Esophagus squamous epithelium (tissue), 4 donors: ENCODE data around the gene FMN2.

Experiments
- POLR2A ChIP-seq, 4 donors: fragments of 450-650 bp; IDR thresholded peaks; one replicate each; pipeline ENCODE4 v1.6.1; 2017; ENCODE audit warnings: antibody characterized with exemption in 4 of 4, mild to moderate bottlenecking in 4 of 4, moderate library complexity in 3 of 4
- TF ChIP-seq, protein P1 (sequence below), 6 experiments: fragments of 450-650 bp in 4 of 6; fragments of 200-600 bp in 2 of 6; sonication (generic) in 2 of 6; IDR thresholded peaks; one replicate each; pipeline ENCODE4 v1.5.1; 2016 to 2019; ENCODE audit warnings: antibody characterized with exemption in 6 of 6, mild to moderate bottlenecking in 4 of 6, moderate library complexity in 4 of 6

DNA sequence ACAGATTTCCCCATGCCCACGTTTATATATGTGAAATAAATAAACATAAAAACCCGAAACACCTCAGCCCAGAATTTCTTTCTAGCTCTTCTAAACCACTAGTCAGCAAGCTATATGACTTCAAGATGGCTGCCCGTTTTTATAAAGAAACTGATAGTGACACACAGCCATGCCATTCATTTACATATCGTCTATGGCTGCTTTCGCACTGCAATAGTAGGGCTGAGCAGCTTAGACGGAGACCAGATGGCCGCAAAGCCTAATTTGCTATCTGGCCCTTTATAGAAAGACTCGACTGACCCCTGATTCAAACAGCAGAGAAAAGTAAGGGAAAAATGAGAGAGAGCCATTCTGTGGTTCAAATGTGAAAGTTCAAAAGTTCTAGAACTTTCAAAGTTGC, 45.7 kb upstream of the FMN2 start:
- no peak for TF ChIP-seq POLR2A (IDR thresholded peaks at IDR 0.05)
- TF ChIP-seq, protein P1, sequence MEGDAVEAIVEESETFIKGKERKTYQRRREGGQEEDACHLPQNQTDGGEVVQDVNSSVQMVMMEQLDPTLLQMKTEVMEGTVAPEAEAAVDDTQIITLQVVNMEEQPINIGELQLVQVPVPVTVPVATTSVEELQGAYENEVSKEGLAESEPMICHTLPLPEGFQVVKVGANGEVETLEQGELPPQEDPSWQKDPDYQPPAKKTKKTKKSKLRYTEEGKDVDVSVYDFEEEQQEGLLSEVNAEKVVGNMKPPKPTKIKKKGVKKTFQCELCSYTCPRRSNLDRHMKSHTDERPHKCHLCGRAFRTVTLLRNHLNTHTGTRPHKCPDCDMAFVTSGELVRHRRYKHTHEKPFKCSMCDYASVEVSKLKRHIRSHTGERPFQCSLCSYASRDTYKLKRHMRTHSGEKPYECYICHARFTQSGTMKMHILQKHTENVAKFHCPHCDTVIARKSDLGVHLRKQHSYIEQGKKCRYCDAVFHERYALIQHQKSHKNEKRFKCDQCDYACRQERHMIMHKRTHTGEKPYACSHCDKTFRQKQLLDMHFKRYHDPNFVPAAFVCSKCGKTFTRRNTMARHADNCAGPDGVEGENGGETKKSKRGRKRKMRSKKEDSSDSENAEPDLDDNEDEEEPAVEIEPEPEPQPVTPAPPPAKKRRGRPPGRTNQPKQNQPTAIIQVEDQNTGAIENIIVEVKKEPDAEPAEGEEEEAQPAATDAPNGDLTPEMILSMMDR (IDR thresholded peaks at IDR 0.05), result no peak
